Stimulated activated CD4-positive, alpha-beta T cell treated with anti-CD3 and anti-CD28 coated beads, Interleukin-12 subunit alpha, Interleukin-12 subunit beta, amount 100 ng/mL, for 4 hours (primary cell): ENCODE results near the gene GPR150.
"Not testable (repeated sequence)": the region's sequence is repeated elsewhere in the genome, so short reads cannot be mapped to it uniquely, and the experiment has no call there.

ENCODE experiments used
- DNase-seq: peaks from one replicate; pipeline ENCODE4 v3.0.0-alpha.2; 2020

The GPR150 gene

GRCh38 chr5:95624368-95624767 lies 4.5 kb downstream of the GPR150 start:
- no peak for DNase-seq

- DNase-seq: no peak
Observed at GRCh38 chr5:95626701-95627100, 6.8 kb downstream of the GPR150 start.

- no peak for DNase-seq
Observed at GRCh38 chr5:95627971-95628810, 8.3 kb downstream of the GPR150 start.

- no peak for DNase-seq
Observed at GRCh38 chr5:95628933-95629332, 9.0 kb downstream of the GPR150 start.

- no peak for DNase-seq
Observed at GRCh38 chr5:95630394-95630917, 10.6 kb downstream of the GPR150 start.

- no peak for DNase-seq
Observed at GRCh38 chr5:95631255-95631958, 11.5 kb downstream of the GPR150 start.

- peak; percentile 56 for DNase-seq
Observed at GRCh38 chr5:95631991-95632675, 12.2 kb downstream of the GPR150 start.

GRCh38 chr5:95632942-95633341 lies 13.1 kb downstream of the GPR150 start:
- not testable (repeated sequence) for DNase-seq

GRCh38 chr5:95633671-95634070 lies 13.8 kb downstream of the GPR150 start:
- no peak for DNase-seq

- DNase-seq: no peak
Observed at GRCh38 chr5:95634081-95634480, 14.2 kb downstream of the GPR150 start.

- DNase-seq: no peak
Observed at GRCh38 chr5:95638632-95639031, 18.7 kb downstream of the GPR150 start.

- no peak for DNase-seq
Observed at GRCh38 chr5:95641741-95642220, 21.9 kb downstream of the GPR150 start.

- DNase-seq: no peak
Observed at GRCh38 chr5:95643152-95643551, 23.3 kb downstream of the GPR150 start.

GRCh38 chr5:95644351-95645042 lies 24.6 kb downstream of the GPR150 start:
- no peak for DNase-seq

- not testable (repeated sequence) for DNase-seq
Observed at GRCh38 chr5:95646226-95646568, 26.3 kb downstream of the GPR150 start.

GRCh38 chr5:95646569-95647431 lies 26.9 kb downstream of the GPR150 start, which contains the start of gene RFESD:
RFESD (plus strand) TSS chr5:95646777; CDS start chr5:95652272, 5,495 bp downstream.
- DNase-seq: peak; percentile 91

GRCh38 chr5:95647886-95648860 lies 28.3 kb downstream of the GPR150 start:
- DNase-seq: no peak

GRCh38 chr5:95649274-95649673 lies 29.4 kb downstream of the GPR150 start:
- no peak for DNase-seq

GRCh38 chr5:95649842-95650620 lies 30.1 kb downstream of the GPR150 start:
- no peak for DNase-seq
